H1 (cell line): ENCODE results near the gene DSE. TPM values are rescaled to one million over a fixed set of nuclear protein-coding genes. Genes with fewer than 3 reads are reported as not detected.

ENCODE experiments used
- CTCF ChIA-PET: fragments of 300-600 bp; sonication (Branson Sonifier 250); formaldehyde crosslinking; loops from one replicate; lab custom pipeline; 2021; ENCODE audit not compliant: partially characterized antibody; lab: Charles Lee
- POLR2A ChIA-PET: fragments of 300-600 bp; sonication (Branson Sonifier 250); formaldehyde crosslinking; loops from one replicate; lab custom pipeline; 2021; ENCODE audit warnings: inconsistent platforms; ENCODE audit not compliant: partially characterized antibody; lab: Charles Lee
- DNase-seq, 2 experiments: peaks; one replicate each; pipeline versions ENCODE4 v3.0.0 to v3.0.0-alpha.2; 2010 to 2022; ENCODE audit warnings: low spot score in 2 of 2, low read depth in 1 of 2, mixed read lengths in 1 of 2
- FAIRE-seq: peaks from 2 replicates; lab custom pipeline; 2011; peaks lifted over from hg19 to GRCh38; lab: Jason Lieb, UNC
- H2AFZ ChIP-seq: 2 replicates; pipeline ENCODE4 v1.8.1; 2012; ENCODE audit warnings: low read length, inconsistent platforms
- H2AK5ac ChIP-seq: 2 replicates; pipeline ENCODE4 v1.6.1; 2013; ENCODE audit warnings: low read depth, low read length
- H2BK120ac ChIP-seq: replicated peaks from 2 replicates; pipeline ENCODE3; 2013; ENCODE audit warnings: low read depth, low read length, inconsistent platforms
- H2BK12ac ChIP-seq: 2 replicates; pipeline ENCODE4 v1.6.1; 2013; ENCODE audit warnings: low read depth, low read length
- H2BK15ac ChIP-seq: 2 replicates; pipeline ENCODE4 v1.6.1; 2013; ENCODE audit warnings: low read length
- H2BK20ac ChIP-seq: 2 replicates; pipeline ENCODE4 v1.6.1; 2013; ENCODE audit warnings: low read length
- H2BK5ac ChIP-seq: 2 replicates; pipeline ENCODE4 v1.6.1; 2013; ENCODE audit warnings: low read depth, low read length
- H3K14ac ChIP-seq: 2 replicates; pipeline ENCODE4 v1.6.1; 2013; ENCODE audit warnings: inconsistent platforms; ENCODE audit not compliant: insufficient read length
- H3K18ac ChIP-seq: 2 replicates; pipeline ENCODE4 v1.6.1; 2013; ENCODE audit warnings: low read length; ENCODE audit errors: extremely low read depth
- H3K23ac ChIP-seq: 2 replicates; pipeline ENCODE4 v1.6.1; 2013; ENCODE audit warnings: inconsistent platforms; ENCODE audit not compliant: insufficient read length
- H3K23me2 ChIP-seq: 2 replicates; pipeline ENCODE4 v1.6.1; 2013; ENCODE audit warnings: low read depth, low read length
- H3K27ac ChIP-seq: 2 replicates; pipeline ENCODE4 v1.6.1; 2011; ENCODE audit warnings: low read depth, low read length, inconsistent platforms
- H3K27me3 ChIP-seq, 4 experiments: replicated peaks in 1 of 4; 1 replicate in 1 of 4; 2 replicates in 3 of 4; pipeline versions ENCODE4 v1.6.1 to v1.8.1; 2011 to 2013; ENCODE audit warnings: low read length in 3 of 4, mild to moderate bottlenecking in 3 of 4, inconsistent platforms in 2 of 4, mixed read lengths in 2 of 4, moderate library complexity in 1 of 4; ENCODE audit not compliant: control insufficient read depth in 3 of 4, insufficient read depth in 3 of 4; ENCODE audit errors: extremely low read depth in 1 of 4
- H3K36me3 ChIP-seq, 4 experiments: 2 replicates each; pipeline versions ENCODE4 v1.6.1 to v1.8.1; 2011 to 2013; ENCODE audit warnings: mild to moderate bottlenecking in 4 of 4, low read length in 3 of 4, moderate library complexity in 2 of 4, control low read depth in 1 of 4, inconsistent platforms in 1 of 4; ENCODE audit not compliant: insufficient read depth in 4 of 4, control insufficient read depth in 2 of 4
- H3K4ac ChIP-seq: replicated peaks from 2 replicates; pipeline ENCODE3; 2013; ENCODE audit warnings: low read length, low read depth, mixed read lengths, inconsistent platforms; ENCODE audit not compliant: insufficient read length
- H3K4me1 ChIP-seq, 4 experiments: replicated peaks in 1 of 4; 1 replicate in 1 of 4; 2 replicates in 3 of 4; pipeline versions ENCODE4 v1.6.1 to v1.8.1; 2011 to 2013; ENCODE audit warnings: low read length in 3 of 4, inconsistent platforms in 2 of 4, mixed read lengths in 1 of 4; ENCODE audit not compliant: insufficient read depth in 4 of 4, control insufficient read depth in 3 of 4
- H3K4me2 ChIP-seq, 2 experiments: 2 replicates each; pipeline versions ENCODE4 v1.6.1 to v1.8.1; 2011 to 2013; ENCODE audit warnings: low read depth in 2 of 2, low read length in 2 of 2, control low read depth in 1 of 2, inconsistent platforms in 1 of 2, mild to moderate bottlenecking in 1 of 2; ENCODE audit not compliant: insufficient read depth in 1 of 2
- H3K4me3 ChIP-seq, 4 experiments: fragments of 200-600, 300-600 bp in 1 of 4; sonication (generic), shearing (Covaris generic), sonication (Bioruptor Twin) in 1 of 4; 2 replicates each; pipeline versions ENCODE4 v1.5.1 to v1.8.1; 2011 to 2016; ENCODE audit warnings: low read length in 4 of 4, low read depth in 3 of 4, control low read depth in 2 of 4, inconsistent platforms in 2 of 4, mild to moderate bottlenecking in 2 of 4, mixed read lengths in 1 of 4, moderate library complexity in 1 of 4; ENCODE audit not compliant: insufficient read depth in 2 of 4; ENCODE audit errors: extremely low read depth in 1 of 4
- H3K56ac ChIP-seq: replicated peaks from 2 replicates; pipeline ENCODE3; 2013; ENCODE audit warnings: low read depth, mild to moderate bottlenecking, mixed read lengths, low read length, inconsistent platforms; ENCODE audit not compliant: insufficient read length
- H3K79me1 ChIP-seq: 2 replicates; pipeline ENCODE4 v1.6.1; 2013; ENCODE audit warnings: low read depth, low read length, control low read depth
- H3K79me2 ChIP-seq, 2 experiments: 2 replicates each; pipeline versions ENCODE4 v1.6.1 to v1.8.1; 2012 to 2013; ENCODE audit warnings: low read length in 2 of 2, mild to moderate bottlenecking in 2 of 2, inconsistent platforms in 1 of 2; ENCODE audit not compliant: insufficient read depth in 2 of 2, control insufficient read depth in 1 of 2
- H3K9ac ChIP-seq, 4 experiments: replicated peaks in 1 of 4; 1 replicate in 1 of 4; 2 replicates in 3 of 4; pipeline versions ENCODE4 v1.6.1 to v1.8.1; 2011 to 2013; ENCODE audit warnings: low read depth in 3 of 4, low read length in 3 of 4, control low read depth in 2 of 4, mild to moderate bottlenecking in 2 of 4, moderate library complexity in 2 of 4, inconsistent platforms in 1 of 4; ENCODE audit errors: extremely low read depth in 1 of 4
- H3K9me3 ChIP-seq, 2 experiments: 2 replicates each; pipeline versions ENCODE4 v1.6.1 to v1.8.1; 2012 to 2013; ENCODE audit warnings: mild to moderate bottlenecking in 2 of 2, moderate library complexity in 2 of 2, control low read depth in 1 of 2, inconsistent platforms in 1 of 2, low read depth in 1 of 2, low read length in 1 of 2, mixed read lengths in 1 of 2; ENCODE audit not compliant: insufficient read depth in 2 of 2
- H4K20me1 ChIP-seq, 2 experiments: replicated peaks in 1 of 2; 2 replicates each; pipeline versions ENCODE3 to v1.8.1; 2011 to 2013; ENCODE audit warnings: inconsistent platforms in 2 of 2, low read length in 2 of 2, mild to moderate bottlenecking in 1 of 2; ENCODE audit not compliant: insufficient read depth in 2 of 2, control insufficient read depth in 1 of 2
- H4K5ac ChIP-seq: 2 replicates; pipeline ENCODE4 v1.6.1; 2013; ENCODE audit warnings: low read length, low read depth, mixed read lengths, inconsistent platforms; ENCODE audit not compliant: insufficient read length
- H4K8ac ChIP-seq: 2 replicates; pipeline ENCODE4 v1.8.0; 2013; ENCODE audit warnings: mild to moderate bottlenecking, moderate library complexity, low read length, inconsistent platforms; ENCODE audit not compliant: insufficient read depth; ENCODE audit errors: extremely low read depth
- H4K91ac ChIP-seq: replicated peaks from 2 replicates; pipeline ENCODE3; 2013; ENCODE audit warnings: low read length, mixed read lengths, inconsistent platforms; ENCODE audit not compliant: insufficient read length
- BACH1 ChIP-seq: IDR thresholded peaks from 2 replicates; pipeline ENCODE4 v1.6.1; 2012; ENCODE audit warnings: low read length, improper control_type of control experiment
- CBX5 ChIP-seq: fragments of 300-800, 300-1000 bp; sonication (generic); IDR thresholded peaks from 2 replicates; pipeline ENCODE4 v1.7.1; 2016; ENCODE audit warnings: antibody characterized with exemption, low read length, low read depth
- E2F6 ChIP-seq: IDR thresholded peaks from 2 replicates; pipeline ENCODE4 v1.6.1; 2012; ENCODE audit warnings: inconsistent platforms
- KDM5A ChIP-seq: fragments of 200-600 bp; IDR thresholded peaks from 2 replicates; pipeline ENCODE4 v1.7.1; 2012; ENCODE audit warnings: mild to moderate bottlenecking, low read length, inconsistent platforms, mixed read lengths
- RBBP5 ChIP-seq: IDR thresholded peaks from 2 replicates; pipeline ENCODE4 v1.7.1; 2012; ENCODE audit warnings: low read depth, mild to moderate bottlenecking, inconsistent platforms, low read length, moderate library complexity, borderline replicate concordance
- RXRA ChIP-seq: IDR thresholded peaks from 2 replicates; pipeline ENCODE4 v1.6.1; 2011; ENCODE audit warnings: low read depth, mild to moderate bottlenecking, low read length, moderate library complexity; ENCODE audit not compliant: insufficient read depth
- TBP ChIP-seq: IDR thresholded peaks from 2 replicates; pipeline ENCODE4 v1.6.1; 2011; ENCODE audit warnings: low read depth, low read length, improper control_type of control experiment
- WGBS, 2 experiments: shearing (Covaris generic) in 1 of 2; methylation state at CpG; one replicate each; pipeline versions ENCODE4 v1.1.6 to v1.1.7; 2013 to 2015; ENCODE audit warnings: low lambda C conversion rate in 2 of 2, mixed read lengths in 2 of 2, inconsistent platforms in 1 of 2, low coverage in 1 of 2, missing lambda C conversion rate in 1 of 2; ENCODE audit not compliant: insufficient replicate concordance in 2 of 2, insufficient coverage in 1 of 2, insufficient read length in 1 of 2; ENCODE audit errors: extremely low coverage in 1 of 2, missing lambda C conversion rate in 1 of 2; 5-methylcytosine and 5-hydroxymethylcytosine counted together
- polyA plus RNA-seq, 7 experiments: library from polyadenylated mRNA; depleted of rRNA in 3 of 7; stranded (reverse) in 5 of 7; unstranded in 2 of 7; fragments of >200 nt in 5 of 7; fragments of 200-250 nt in 2 of 7; gene quantifications; 1 replicate in 5 of 7; 2 replicates in 1 of 7; 4 replicates in 1 of 7; pipeline versions ENCODE4 v1.2.1 to v1.2.3, GENCODE V29; 2011 to 2013; ENCODE audit warnings: missing spikeins in 2 of 7, mixed read lengths in 2 of 7
- total RNA-seq: library from RNA; stranded (reverse); fragmentation: NEBNext Ultra II Directional; extraction: Animal tissue kit (Norgen Biotek cat#: 25700); gene quantifications from 2 replicates; pipeline ENCODE4 v1.2.1, GENCODE V29; 2021

The DSE gene
- total and polyA plus RNA-seq, 2 of the 8 experiments (the other 6 are each of a cell fraction or from before 2014, with no cell fraction given) = 32.5 to 94.4 TPM

DNA sequence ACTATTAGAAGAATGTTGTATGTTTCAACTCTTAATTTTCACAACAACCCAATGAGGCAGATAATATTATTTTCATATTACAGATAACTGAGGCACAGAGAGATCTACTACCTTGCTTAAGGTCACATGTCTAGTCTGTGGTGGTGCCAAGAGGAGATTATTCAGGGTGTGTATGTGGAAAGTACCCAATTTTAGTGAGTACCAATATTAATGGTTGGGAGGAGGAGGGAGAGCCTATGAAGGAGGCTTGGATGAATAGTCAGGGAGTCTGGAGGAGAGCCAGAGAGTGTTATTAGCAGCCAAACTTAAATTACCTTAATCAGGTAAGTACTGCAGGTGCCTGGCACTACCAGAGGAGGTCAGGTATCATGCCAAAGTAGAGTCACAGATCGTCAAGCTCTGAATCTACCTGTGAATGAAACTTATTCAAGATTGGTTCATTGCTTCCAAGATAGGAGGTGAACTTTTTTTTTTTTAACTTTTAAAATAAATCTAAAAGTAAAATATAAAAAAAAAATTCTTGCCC, 79.5 kb downstream of the DSE start:
- TF ChIP-seq E2F6 = no peak
- no peak for TF ChIP-seq CBX5
- TF ChIP-seq RXRA = no peak
- no peak for TF ChIP-seq BACH1
- TF ChIP-seq RBBP5 = no peak
- no peak for TF ChIP-seq KDM5A
- TF ChIP-seq TBP = no peak
- Histone ChIP-seq H3K23me2 (no peaks in the 10 kb centered on the region; the same call in 1 of the 2 replicates), H3K27ac (no peak overlapping the region), H2AFZ (no peak overlapping the region), H3K79me2 (no peaks in the 10 kb centered on the region), H3K18ac (no peak overlapping the region), H3K4me2 (no peak overlapping the region), H3K4me1 (peaks cover 0 to 2% (median 0%) of the 10 kb centered on the region in 4 experiments; a peak in 1 of 7 replicates), H3K27me3 (no peaks in the 10 kb centered on the region), H3K14ac (no peak overlapping the region), H3K9me3 (no peaks in the 10 kb centered on the region), H4K8ac (no peak overlapping the region), H3K56ac (no peak overlapping the region), H4K20me1 (no peaks in the 10 kb centered on the region), H3K4ac (no peak overlapping the region), H3K4me3 (no peak overlapping the region), H2BK15ac (no peak overlapping the region), H3K23ac (no peak overlapping the region), H4K5ac (no peak overlapping the region), H2BK120ac (no peak overlapping the region), H3K36me3 (no peaks in the 10 kb centered on the region), H2BK5ac (no peak overlapping the region), H2AK5ac (no peak overlapping the region), H4K91ac (no peak overlapping the region), H3K9ac (no peak overlapping the region), H3K79me1 (no peaks in the 10 kb centered on the region), H2BK20ac (no peak overlapping the region), H2BK12ac (no peak overlapping the region)
- DNase-seq (no peak), FAIRE-seq (no peak)
- 92% methylated on average over 1 of the region's 1 CpG; no CpG with 5 or more reads in 1 of the 2 experiments for WGBS, 2 experiments
- CTCF ChIA-PET = interaction anchor here (0.6 to 2.5 kb wide), 13 partner anchors 10 to 233 kb away, joined by 3 to 9 read pairs (median 3); no protein-coding TSS in a partner anchor
- POLR2A ChIA-PET = no interaction called here
